Measurements from ENCODE around the gene CCNT2. TPM values are rescaled to one million over a fixed set of nuclear protein-coding genes. Genes with fewer than 3 reads are reported as not detected.

Gene CCNT2
- polyA plus RNA-seq, 1 donor (not counting 4 experiments of a cell fraction or from before 2014, with no cell fraction given): 20.9 TPM

DNA sequence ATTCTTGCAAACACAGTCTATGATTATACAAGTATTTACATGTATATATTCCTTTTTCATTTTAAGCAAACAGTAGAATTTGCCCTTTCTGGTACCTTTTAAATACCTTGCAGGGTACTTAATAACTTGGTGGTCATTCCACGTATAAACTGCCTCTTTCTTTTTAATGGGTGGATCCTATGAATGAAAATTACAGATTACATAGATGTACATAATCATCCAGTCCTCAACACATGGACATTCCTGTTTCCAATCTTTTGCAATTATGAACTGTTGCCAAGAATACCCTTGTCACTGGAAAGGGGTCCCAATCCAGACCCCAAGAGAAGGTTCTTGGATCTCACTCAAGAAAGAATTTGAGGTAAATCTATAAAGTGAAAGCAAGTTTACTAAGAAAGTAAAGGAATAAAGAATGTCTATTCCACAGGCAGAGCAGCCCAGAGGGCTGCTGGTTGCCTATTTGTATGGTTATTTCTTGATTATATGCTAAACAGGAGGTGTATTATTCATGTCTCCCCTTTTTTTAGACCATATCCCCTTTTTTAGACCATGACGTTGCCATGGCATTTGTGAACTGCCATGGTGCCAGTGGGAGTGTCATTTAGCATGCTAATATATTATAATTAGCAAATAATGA is 7.7 kb upstream of the CCNT2 start:
- H3K79me2 ChIP-seq (ENCODE audit: control insufficient read depth, insufficient read depth, low read length): no peaks in the 10 kb centered on the region
- H3K27ac ChIP-seq (ENCODE audit: control insufficient read depth, insufficient read depth, low read length): no peak overlapping the region
- no peaks in the 10 kb centered on the region for H3K9me1 ChIP-seq (ENCODE audit: control insufficient read depth, extremely low read depth, insufficient read depth, low read length)
- no peaks in the 10 kb centered on the region for H4K20me1 ChIP-seq (ENCODE audit: control insufficient read depth, extremely low read depth, insufficient read depth, low read length)
- TF ChIP-seq EZH2 (IDR thresholded peaks at IDR 0.05; ENCODE audit: low read length): no peak
- TF ChIP-seq, protein P1, sequence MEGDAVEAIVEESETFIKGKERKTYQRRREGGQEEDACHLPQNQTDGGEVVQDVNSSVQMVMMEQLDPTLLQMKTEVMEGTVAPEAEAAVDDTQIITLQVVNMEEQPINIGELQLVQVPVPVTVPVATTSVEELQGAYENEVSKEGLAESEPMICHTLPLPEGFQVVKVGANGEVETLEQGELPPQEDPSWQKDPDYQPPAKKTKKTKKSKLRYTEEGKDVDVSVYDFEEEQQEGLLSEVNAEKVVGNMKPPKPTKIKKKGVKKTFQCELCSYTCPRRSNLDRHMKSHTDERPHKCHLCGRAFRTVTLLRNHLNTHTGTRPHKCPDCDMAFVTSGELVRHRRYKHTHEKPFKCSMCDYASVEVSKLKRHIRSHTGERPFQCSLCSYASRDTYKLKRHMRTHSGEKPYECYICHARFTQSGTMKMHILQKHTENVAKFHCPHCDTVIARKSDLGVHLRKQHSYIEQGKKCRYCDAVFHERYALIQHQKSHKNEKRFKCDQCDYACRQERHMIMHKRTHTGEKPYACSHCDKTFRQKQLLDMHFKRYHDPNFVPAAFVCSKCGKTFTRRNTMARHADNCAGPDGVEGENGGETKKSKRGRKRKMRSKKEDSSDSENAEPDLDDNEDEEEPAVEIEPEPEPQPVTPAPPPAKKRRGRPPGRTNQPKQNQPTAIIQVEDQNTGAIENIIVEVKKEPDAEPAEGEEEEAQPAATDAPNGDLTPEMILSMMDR (optimal IDR thresholded peaks at IDR 0.05 in 1 of 3, IDR thresholded peaks at IDR 0.05 in 1 of 3, conservative IDR thresholded peaks at IDR 0.05 in 1 of 3; ENCODE audit: extremely low read depth in 1 of 3, insufficient read depth in 2 of 3, low read length in 3 of 3): no peak
- no peaks in the 10 kb centered on the region for H3K9me3 ChIP-seq (ENCODE audit: control insufficient read depth, low read depth, low read length)
- DNase-seq (ENCODE audit: low read depth, low spot score): no peak
- H3K4me1 ChIP-seq (ENCODE audit: control insufficient read depth, extremely low read depth, insufficient read depth, low read length): peaks cover 11% of the 10 kb centered on the region
- no peaks in the 10 kb centered on the region for H3K36me3 ChIP-seq (ENCODE audit: control insufficient read depth in 2 of 2, extremely low read depth in 1 of 2, insufficient read depth in 2 of 2, low read length in 2 of 2)
- dilution Hi-C loops (cut with MboI; ENCODE audit: extremely low pct_ligation_motif_present, low sequenced_read_pairs): no loop called here
- no peaks in the 10 kb centered on the region for H3K27me3 ChIP-seq (ENCODE audit: control insufficient read depth, extremely low read depth, insufficient read depth, low read length)
- H3K4me2 ChIP-seq (ENCODE audit: control insufficient read depth, extremely low read depth, insufficient read depth, low read depth, low read length): no peak overlapping the region
- H2AFZ ChIP-seq (ENCODE audit: control insufficient read depth, low read length): no peak overlapping the region
- H3K4me3 ChIP-seq (ENCODE audit: control insufficient read depth in 2 of 3, extremely low read depth in 1 of 3, insufficient read depth in 2 of 3, low read depth in 1 of 3, low read length in 3 of 3): no peak overlapping the region
- H3K9ac ChIP-seq (ENCODE audit: control insufficient read depth, extremely low read depth, insufficient read depth, low read length): no peak overlapping the region
- no peak for FAIRE-seq

DNA sequence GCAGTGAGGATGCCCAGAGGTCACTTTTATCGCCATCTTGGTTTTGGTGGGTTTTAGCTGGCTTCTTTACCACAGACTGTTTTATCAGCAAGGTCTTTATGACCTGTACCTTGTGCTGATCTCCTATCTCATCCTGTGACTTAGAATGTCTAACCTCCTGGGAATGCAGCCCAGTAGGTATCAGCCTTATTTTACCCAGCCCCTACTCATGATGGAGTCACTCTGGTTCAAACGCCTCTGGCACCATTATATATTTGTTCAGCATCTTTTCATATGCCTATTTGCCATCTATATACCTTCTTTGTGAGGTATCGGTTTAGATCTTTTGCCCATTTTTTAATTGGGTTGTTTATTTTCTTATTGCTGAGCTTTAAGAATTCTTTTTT is 7.2 kb upstream of the CCNT2 start:
- H4K20me1 ChIP-seq (ENCODE audit: control insufficient read depth, extremely low read depth, insufficient read depth, low read length): no peaks in the 10 kb centered on the region
- dilution Hi-C loops (cut with MboI; ENCODE audit: extremely low pct_ligation_motif_present, low sequenced_read_pairs): no loop called here
- H3K79me2 ChIP-seq (ENCODE audit: control insufficient read depth, insufficient read depth, low read length): no peaks in the 10 kb centered on the region
- DNase-seq (ENCODE audit: low read depth, low spot score) (no peak), FAIRE-seq (no peak)
- H3K27ac ChIP-seq (ENCODE audit: control insufficient read depth, insufficient read depth, low read length): no peak overlapping the region
- H3K4me3 ChIP-seq (ENCODE audit: control insufficient read depth in 2 of 3, extremely low read depth in 1 of 3, insufficient read depth in 2 of 3, low read depth in 1 of 3, low read length in 3 of 3): no peak overlapping the region
- no peak for TF ChIP-seq EZH2 (IDR thresholded peaks at IDR 0.05; ENCODE audit: low read length)
- TF ChIP-seq, protein P1 (optimal IDR thresholded peaks at IDR 0.05 in 1 of 3, IDR thresholded peaks at IDR 0.05 in 1 of 3, conservative IDR thresholded peaks at IDR 0.05 in 1 of 3; ENCODE audit: extremely low read depth in 1 of 3, insufficient read depth in 2 of 3, low read length in 3 of 3): no peak
- H3K9me1 ChIP-seq (ENCODE audit: control insufficient read depth, extremely low read depth, insufficient read depth, low read length): no peaks in the 10 kb centered on the region
- H3K9ac ChIP-seq (ENCODE audit: control insufficient read depth, extremely low read depth, insufficient read depth, low read length): no peak overlapping the region
- peaks cover 11% of the 10 kb centered on the region for H3K4me1 ChIP-seq (ENCODE audit: control insufficient read depth, extremely low read depth, insufficient read depth, low read length)
- no peaks in the 10 kb centered on the region for H3K36me3 ChIP-seq (ENCODE audit: control insufficient read depth in 2 of 2, extremely low read depth in 1 of 2, insufficient read depth in 2 of 2, low read length in 2 of 2)
- no peak overlapping the region for H3K4me2 ChIP-seq (ENCODE audit: control insufficient read depth, extremely low read depth, insufficient read depth, low read depth, low read length)
- H3K9me3 ChIP-seq (ENCODE audit: control insufficient read depth, low read depth, low read length): no peaks in the 10 kb centered on the region
- H3K27me3 ChIP-seq (ENCODE audit: control insufficient read depth, extremely low read depth, insufficient read depth, low read length): no peaks in the 10 kb centered on the region
- no peak overlapping the region for H2AFZ ChIP-seq (ENCODE audit: control insufficient read depth, low read length)

All from keratinocyte (primary cell).